ENCODE measurements around the gene CDK4. TPM values are rescaled to one million over a fixed set of nuclear protein-coding genes. Genes with fewer than 3 reads are reported as not detected.

Gene CDK4
- total and polyA plus RNA-seq, 2 of the 13 experiments (the other 11 are each of a cell fraction or from before 2014, with no cell fraction given), result 191 to 209 TPM

GRCh38 chr12:57744777-57745484 is 7.2 kb downstream of the CDK4 start, which contains the start of gene TSPAN31 (continued):
- TF ChIP-seq MYPOP (CRISPR knock-in tag; IDR thresholded peaks at IDR 0.05) (peak; percentile 36; the same call in 1 of the 2 replicates), ZNF768 (CRISPR knock-in tag; IDR thresholded peaks at IDR 0.05) (0 out of 2 replicates have a peak, but pooled peaks have one; percentile 15), SRSF9 (IDR thresholded peaks at IDR 0.05; ENCODE audit: borderline replicate concordance, insufficient read depth, low read depth, low read length, poor library complexity, severe bottlenecking) (no peak), NFIC (IDR thresholded peaks at IDR 0.05; ENCODE audit: low read length) (0 out of 2 replicates have a peak, but pooled peaks have one; percentile 37), ZNF776 (CRISPR knock-in tag; IDR thresholded peaks at IDR 0.05) (peak; percentile 5; the same call in 1 of the 2 replicates), ZNF547 (CRISPR knock-in tag; IDR thresholded peaks at IDR 0.05) (no peak), REST (IDR thresholded peaks at IDR 0.05; ENCODE audit: borderline replicate concordance in 1 of 2, low read depth in 1 of 2, low read length in 2 of 2) (peak in 1 of 2 experiments; percentile 44; a peak in 1 of 4 replicates), ZNF484 (CRISPR knock-in tag; IDR thresholded peaks at IDR 0.05; ENCODE audit: borderline replicate concordance, low read depth) (no peak), PHF20 (CRISPR knock-in tag; IDR thresholded peaks at IDR 0.05) (peak; percentile 79), ATF7 (IDR thresholded peaks at IDR 0.05) (peak; percentile 98), ATF7 (CRISPR knock-in tag; IDR thresholded peaks at IDR 0.05) (0 out of 2 replicates have a peak, but pooled peaks have one; percentile 19)
